Uterus (tissue), 4 donors: ENCODE measurements around the gene C6orf52. TPM values are rescaled to one million over a fixed set of nuclear protein-coding genes. Genes with fewer than 3 reads are reported as not detected.

Experiments
- DNase-seq, 2 donors: peaks; one replicate each; pipeline ENCODE4 v3.0.0-alpha.2; 2019 to 2020
- H3K27ac ChIP-seq, 2 donors: fragments of 200-600 bp; sonication (generic); 1 replicate in 1 of 2; 2 replicates in 1 of 2; pipeline ENCODE4 v1.5.1; 2016 to 2018
- H3K27me3 ChIP-seq, 2 donors: fragments of 200-600 bp; sonication (generic); one replicate each; pipeline ENCODE4 v1.5.1; 2018 to 2019; ENCODE audit warnings: control low read depth in 1 of 2
- H3K36me3 ChIP-seq, 2 donors: fragments of 200-600 bp; sonication (generic); one replicate each; pipeline ENCODE4 v1.5.1; 2019; ENCODE audit warnings: control low read depth in 1 of 2
- H3K4me1 ChIP-seq, 2 donors: fragments of 200-600 bp; sonication (generic); one replicate each; pipeline ENCODE4 v1.5.1; 2018 to 2019; ENCODE audit warnings: control low read depth in 1 of 2
- H3K4me3 ChIP-seq, 2 donors: fragments of 200-600 bp; sonication (generic); 1 replicate in 1 of 2; 2 replicates in 1 of 2; pipeline ENCODE4 v1.5.1; 2018 to 2019; ENCODE audit warnings: mild to moderate bottlenecking in 1 of 2
- H3K9me3 ChIP-seq, 2 donors: fragments of 200-600 bp; sonication (generic); one replicate each; pipeline ENCODE4 v1.5.1; 2019; ENCODE audit warnings: control low read depth in 1 of 2
- POLR2A ChIP-seq, 2 donors: fragments of 450-650 bp; IDR thresholded peaks; one replicate each; pipeline ENCODE4 v1.6.1; 2016; ENCODE audit warnings: antibody characterized with exemption in 2 of 2, mild to moderate bottlenecking in 1 of 2, moderate library complexity in 1 of 2
- intact Hi-C: fragments of 100-400 bp; cut with DNase I; formaldehyde crosslinking; loops from one replicate; pipeline ENCODE4 v1.15.1; 2023; ENCODE audit warnings: low total_unique reads
- total RNA-seq, 4 donors: library from RNA; depleted of rRNA in 3 of 4; stranded (reverse); fragments of >200 nt in 3 of 4; gene quantifications; one replicate each; pipeline versions ENCODE4 v1.1.0 to v1.2.4, GENCODE V29; 2014 to 2023
- TF ChIP-seq, protein P1 (sequence below), 4 experiments: fragments of 200-600 bp in 2 of 4; fragments of 450-650 bp in 2 of 4; sonication (generic) in 2 of 4; IDR thresholded peaks; one replicate each; pipeline ENCODE4 v1.5.1; 2016 to 2019; ENCODE audit warnings: antibody characterized with exemption in 4 of 4, mild to moderate bottlenecking in 2 of 4, moderate library complexity in 1 of 4
- donor health status: DM: yes; HTN: yes; CAD: no.

C6orf52 gene
- total RNA-seq, 4 donors from 2014 or later = 79.7 TPM; not detected in 3

DNA sequence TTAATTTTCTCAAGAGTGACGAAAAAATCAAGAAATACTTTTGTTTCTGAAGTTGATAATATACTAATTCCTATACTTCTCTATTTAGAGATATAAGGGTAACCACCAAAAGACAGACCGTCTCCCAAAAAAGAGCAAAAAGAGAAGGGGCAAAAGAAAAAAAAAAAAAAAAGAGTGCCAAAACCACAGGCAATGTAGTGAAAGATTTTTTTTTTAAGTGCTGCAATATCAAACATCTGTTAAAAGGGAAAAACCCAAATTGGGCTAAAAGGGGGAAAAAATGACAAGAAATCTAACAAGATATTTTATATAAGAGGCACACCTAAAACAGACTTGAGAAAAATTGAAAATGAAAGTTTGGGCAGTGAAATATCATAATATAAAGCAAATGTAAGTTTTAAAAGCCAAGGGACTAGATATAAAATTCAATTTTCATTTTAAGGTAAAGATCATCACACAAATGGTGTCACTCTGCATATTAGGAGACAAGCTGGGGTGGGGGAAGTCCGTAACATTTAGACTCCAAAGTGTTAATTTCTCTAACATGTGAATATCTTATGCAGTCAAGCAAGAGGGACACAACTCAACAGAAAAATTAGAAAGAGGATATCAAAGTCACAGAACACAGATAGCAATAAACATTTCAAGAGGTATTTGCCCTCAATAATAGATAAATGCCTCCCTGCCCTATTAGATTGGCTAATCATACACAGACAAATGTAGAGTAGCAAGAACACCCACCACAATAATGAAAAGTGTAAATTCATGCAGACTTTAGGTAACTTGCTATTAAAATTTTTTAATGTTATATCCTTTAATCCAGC, 9.1 kb downstream of the C6orf52 start:
- intact Hi-C loops = no loop called here
- no peak for DNase-seq
- Histone ChIP-seq H3K9me3 (no peaks in the 10 kb centered on the region), H3K36me3 (no peaks in the 10 kb centered on the region), H3K27ac (no peak overlapping the region), H3K4me1 (no peaks in the 10 kb centered on the region), H3K27me3 (no peaks in the 10 kb centered on the region), H3K4me3 (no peak overlapping the region)
- no peak for TF ChIP-seq POLR2A (IDR thresholded peaks at IDR 0.05)
- TF ChIP-seq, protein P1, sequence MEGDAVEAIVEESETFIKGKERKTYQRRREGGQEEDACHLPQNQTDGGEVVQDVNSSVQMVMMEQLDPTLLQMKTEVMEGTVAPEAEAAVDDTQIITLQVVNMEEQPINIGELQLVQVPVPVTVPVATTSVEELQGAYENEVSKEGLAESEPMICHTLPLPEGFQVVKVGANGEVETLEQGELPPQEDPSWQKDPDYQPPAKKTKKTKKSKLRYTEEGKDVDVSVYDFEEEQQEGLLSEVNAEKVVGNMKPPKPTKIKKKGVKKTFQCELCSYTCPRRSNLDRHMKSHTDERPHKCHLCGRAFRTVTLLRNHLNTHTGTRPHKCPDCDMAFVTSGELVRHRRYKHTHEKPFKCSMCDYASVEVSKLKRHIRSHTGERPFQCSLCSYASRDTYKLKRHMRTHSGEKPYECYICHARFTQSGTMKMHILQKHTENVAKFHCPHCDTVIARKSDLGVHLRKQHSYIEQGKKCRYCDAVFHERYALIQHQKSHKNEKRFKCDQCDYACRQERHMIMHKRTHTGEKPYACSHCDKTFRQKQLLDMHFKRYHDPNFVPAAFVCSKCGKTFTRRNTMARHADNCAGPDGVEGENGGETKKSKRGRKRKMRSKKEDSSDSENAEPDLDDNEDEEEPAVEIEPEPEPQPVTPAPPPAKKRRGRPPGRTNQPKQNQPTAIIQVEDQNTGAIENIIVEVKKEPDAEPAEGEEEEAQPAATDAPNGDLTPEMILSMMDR (IDR thresholded peaks at IDR 0.05) = no peak

DNA sequence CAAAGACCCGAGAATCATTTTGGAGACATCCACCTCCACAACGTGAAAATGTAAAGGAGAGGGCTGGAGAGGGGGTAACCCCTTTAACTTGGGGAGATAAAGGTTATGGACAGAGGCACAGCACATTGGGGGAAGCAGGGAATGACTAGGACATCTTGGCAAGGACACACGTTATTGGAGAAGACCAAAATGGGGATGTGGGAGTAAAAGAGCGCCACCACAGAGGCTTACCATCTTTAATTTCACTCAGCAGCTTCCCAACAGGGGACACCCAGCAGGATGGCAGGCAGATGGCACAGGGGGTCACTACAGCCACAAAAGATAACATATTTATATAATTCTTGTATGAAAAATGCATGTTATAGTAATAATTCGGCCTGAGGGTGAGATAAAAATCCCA, 9.8 kb downstream of the C6orf52 start:
- Histone ChIP-seq H3K27me3 (no peaks in the 10 kb centered on the region), H3K9me3 (no peaks in the 10 kb centered on the region), H3K4me3 (no peak overlapping the region), H3K36me3 (no peaks in the 10 kb centered on the region), H3K27ac (no peak overlapping the region), H3K4me1 (no peaks in the 10 kb centered on the region)
- DNase-seq = no peak
- intact Hi-C loops = no loop called here
- TF ChIP-seq, protein P1 (IDR thresholded peaks at IDR 0.05) = no peak
- no peak for TF ChIP-seq POLR2A (IDR thresholded peaks at IDR 0.05)

DNA sequence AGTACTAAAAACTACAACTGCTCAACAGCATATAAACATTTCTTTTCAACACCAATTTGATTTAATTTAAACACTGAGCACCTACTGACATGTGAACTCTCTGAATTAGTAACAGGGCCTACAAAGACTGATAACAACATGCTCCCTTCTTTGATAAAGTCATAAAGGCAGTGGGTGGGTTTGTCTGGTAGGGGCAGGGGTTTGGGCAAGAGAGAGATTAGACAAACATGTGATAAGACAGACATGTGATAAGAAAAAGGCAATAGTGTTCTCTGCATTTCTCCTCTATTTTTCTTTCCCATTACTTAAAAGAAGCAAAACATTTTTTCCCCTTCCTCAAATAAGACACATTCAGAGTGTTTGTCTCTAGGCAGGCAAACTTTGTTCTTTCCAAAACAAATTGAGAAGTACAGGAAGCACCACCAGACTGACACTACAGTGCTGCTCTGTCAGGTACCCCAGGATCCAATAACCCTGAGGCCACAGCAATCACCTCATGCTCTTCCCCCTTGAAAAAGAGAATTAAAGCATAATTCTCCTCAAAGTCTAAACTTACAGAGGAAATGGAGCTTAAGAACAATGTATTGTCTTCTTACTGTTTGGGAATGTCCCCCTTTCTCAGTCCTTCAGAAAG, 11.9 kb downstream of the C6orf52 start:
- intact Hi-C loops = no loop called here
- Histone ChIP-seq H3K36me3 (no peaks in the 10 kb centered on the region), H3K27me3 (no peaks in the 10 kb centered on the region), H3K27ac (no peak overlapping the region), H3K4me3 (no peak overlapping the region), H3K4me1 (no peaks in the 10 kb centered on the region), H3K9me3 (no peaks in the 10 kb centered on the region)
- no peak for DNase-seq
- TF ChIP-seq, protein P1 (IDR thresholded peaks at IDR 0.05) = no peak
- TF ChIP-seq POLR2A (IDR thresholded peaks at IDR 0.05) = no peak

DNA sequence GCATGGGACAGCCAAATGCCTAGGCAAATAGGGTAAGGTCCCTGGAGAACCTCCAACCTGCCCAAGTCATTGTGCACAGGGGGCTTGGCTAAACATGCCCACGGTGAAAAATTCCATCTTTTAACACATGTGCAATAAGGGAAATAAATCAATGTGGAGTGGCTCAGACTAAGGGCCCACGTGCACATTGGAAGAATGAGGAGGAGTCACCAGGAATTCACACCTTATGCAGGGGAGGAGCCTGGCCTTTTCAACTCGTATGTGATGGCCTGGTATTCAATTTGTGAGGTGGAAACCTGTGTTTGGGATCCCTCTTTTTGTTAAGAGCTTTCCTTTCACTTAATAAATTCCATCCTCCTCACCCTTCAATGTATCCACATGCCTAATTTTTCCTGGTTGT, 12.6 kb downstream of the C6orf52 start:
- H3K9me3 ChIP-seq = no peaks in the 10 kb centered on the region
- intact Hi-C loops = no loop called here

More for the DNA sequence above, 12.6 kb downstream of the C6orf52 start:
- no peak for TF ChIP-seq POLR2A (IDR thresholded peaks at IDR 0.05)
- TF ChIP-seq, protein P1 (IDR thresholded peaks at IDR 0.05) = no peak
- H3K36me3 ChIP-seq = no peaks in the 10 kb centered on the region
- no peak for DNase-seq
- H3K27ac ChIP-seq = no peak overlapping the region
- H3K4me1 ChIP-seq = no peaks in the 10 kb centered on the region
- no peak overlapping the region for H3K4me3 ChIP-seq
- no peaks in the 10 kb centered on the region for H3K27me3 ChIP-seq
